ENCODE measurements around the gene GPR108.

GPR108 gene

DNA sequence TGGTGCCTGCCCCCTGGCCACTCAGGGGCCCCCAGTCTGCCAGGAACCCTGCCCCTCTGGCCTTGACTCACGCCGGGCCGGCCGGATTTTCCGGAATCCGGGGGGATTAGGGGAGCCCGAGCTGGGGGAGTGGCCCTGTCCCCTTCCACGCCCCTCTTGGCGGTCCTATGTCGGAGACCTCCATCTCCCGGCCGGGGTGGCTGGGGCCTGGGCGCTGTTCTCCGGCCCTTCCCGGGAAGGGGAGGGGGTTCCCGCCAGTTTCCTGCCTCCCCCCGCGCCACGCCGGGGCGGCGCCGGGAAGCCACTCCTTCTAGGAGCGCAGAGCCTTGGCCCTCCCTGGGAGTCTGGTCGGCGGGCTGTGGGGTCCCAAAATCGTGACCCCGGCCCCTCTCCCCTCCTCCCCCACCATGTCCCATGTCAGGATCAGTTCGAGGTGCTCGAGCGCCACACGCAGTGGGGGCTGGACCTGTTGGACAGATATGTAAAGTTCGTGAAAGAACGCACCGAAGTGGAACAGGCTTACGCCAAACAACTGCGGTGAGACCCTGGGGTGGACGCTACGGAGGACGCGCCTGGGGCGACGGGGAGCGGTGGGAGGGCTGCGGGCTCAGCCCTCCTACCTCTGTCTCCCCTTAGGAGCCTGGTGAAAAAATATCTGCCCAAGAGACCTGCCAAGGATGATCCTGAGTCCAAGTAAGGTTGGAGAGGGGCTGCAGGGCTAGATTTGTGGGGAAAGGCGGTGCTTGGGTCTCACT lies 3.4 kb upstream of the GPR108 start:
- Histone ChIP-seq H3K27me3 (ENCODE audit: control insufficient read depth, insufficient read depth, low read length) (no peaks in the 10 kb centered on the region), H3K36me3 (ENCODE audit: insufficient read depth, low read length) (peaks cover 20% of the 10 kb centered on the region), H3K4me2 (ENCODE audit: low read length) (peak overlapping the region; percentile 89), H3K9me3 (replicated peaks; ENCODE audit: low read length) (no peaks in the 10 kb centered on the region), H3K4me1 (ENCODE audit: control insufficient read depth, insufficient read depth, low read length) (peaks cover 50% of the 10 kb centered on the region), H3K9ac (ENCODE audit: low read depth, low read length) (peak overlapping the region; percentile 85), H3K4me3 (ENCODE audit: low read length) (peak overlapping the region; percentile 88)

DNA sequence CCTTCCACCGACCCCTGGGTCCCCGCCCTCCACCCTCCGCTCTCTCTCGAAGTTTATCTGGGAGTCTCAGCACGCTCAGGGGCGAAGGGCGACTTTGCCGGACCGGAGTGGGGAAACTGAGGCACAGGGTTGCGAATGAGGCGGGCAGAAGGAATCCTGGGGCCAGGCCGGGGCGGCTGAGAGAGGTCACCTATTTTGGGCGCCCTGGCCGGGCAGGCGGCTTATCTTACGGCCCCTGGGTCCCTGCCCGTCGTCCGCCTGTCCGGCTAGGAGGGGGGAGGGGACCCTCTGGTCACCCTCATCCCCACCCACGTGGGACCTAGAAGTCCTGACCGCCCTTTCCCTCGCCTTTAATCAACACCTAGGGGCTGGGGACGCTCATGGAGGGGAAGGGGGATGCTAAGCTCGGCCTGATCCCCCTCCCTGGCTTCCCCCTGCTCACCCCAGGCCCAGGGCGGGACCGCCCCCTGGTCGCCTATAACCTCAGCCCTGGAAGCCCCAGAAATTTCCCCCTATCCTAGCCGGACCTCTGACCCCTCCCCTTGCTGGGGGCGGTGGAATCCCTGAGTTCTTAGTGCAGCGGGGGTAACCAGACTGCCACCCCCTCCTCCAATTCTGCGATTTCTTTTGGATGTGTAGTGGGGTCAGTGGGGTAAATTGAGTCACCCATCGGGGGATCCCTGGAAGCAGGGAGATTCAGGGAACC lies 2.7 kb upstream of the GPR108 start:
- Histone ChIP-seq H3K9me3 (replicated peaks; ENCODE audit: low read length) (no peaks in the 10 kb centered on the region), H3K36me3 (ENCODE audit: insufficient read depth, low read length) (peaks cover 17% of the 10 kb centered on the region), H3K4me3 (ENCODE audit: low read length) (peak overlapping the region; percentile 88), H3K4me1 (ENCODE audit: control insufficient read depth, insufficient read depth, low read length) (peaks cover 49% of the 10 kb centered on the region), H3K27me3 (ENCODE audit: control insufficient read depth, insufficient read depth, low read length) (no peaks in the 10 kb centered on the region), H3K9ac (ENCODE audit: low read depth, low read length) (peak overlapping the region; percentile 85), H3K4me2 (ENCODE audit: low read length) (peak overlapping the region; percentile 89)

DNA sequence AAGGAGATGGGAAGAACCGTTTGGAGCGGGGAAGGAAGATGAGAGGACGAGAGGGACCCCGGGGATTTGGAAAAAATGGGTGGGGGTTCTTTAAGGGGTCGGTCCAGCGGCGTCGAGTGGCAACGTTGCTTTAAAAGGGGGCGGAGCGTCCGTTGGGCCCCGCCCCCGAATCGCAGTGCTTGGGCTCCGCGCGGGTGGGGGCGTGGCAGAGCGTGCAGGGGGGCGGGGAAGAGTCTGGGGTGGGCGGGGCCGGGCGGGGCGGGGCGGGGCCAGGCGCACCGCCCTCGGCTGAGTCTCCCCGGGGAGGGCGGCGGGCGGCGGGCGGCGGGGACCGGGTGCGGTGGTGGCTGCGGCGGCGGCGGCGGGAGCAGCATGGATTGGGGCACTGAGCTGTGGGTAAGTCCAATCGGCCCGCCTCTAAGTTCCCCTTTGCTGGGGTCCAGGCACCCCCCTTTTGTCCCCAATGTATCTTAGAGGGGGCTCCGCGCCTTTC lies 2.1 kb upstream of the GPR108 start, which contains the start of gene TRIP10:
TSS of gene TRIP10 (plus strand) at position 291 of the 493 bp plus-strand sequence. CDS start at position 373, 82 bp downstream.
- H3K4me1 ChIP-seq (ENCODE audit: control insufficient read depth, insufficient read depth, low read length): peaks cover 43% of the 10 kb centered on the region
- no peaks in the 10 kb centered on the region for H3K9me3 ChIP-seq (replicated peaks; ENCODE audit: low read length)
- H3K4me2 ChIP-seq (ENCODE audit: low read length): peak within 1 kb of the TSS; percentile 89
- peaks cover 17% of the 10 kb centered on the region for H3K36me3 ChIP-seq (ENCODE audit: insufficient read depth, low read length)
- H3K27me3 ChIP-seq (ENCODE audit: control insufficient read depth, insufficient read depth, low read length): no peaks in the 10 kb centered on the region
- H3K9ac ChIP-seq (ENCODE audit: low read depth, low read length): peak within 1 kb of the TSS; percentile 85
- H3K4me3 ChIP-seq (ENCODE audit: low read length): peak within 1 kb of the TSS; percentile 88

GRCh38 chr19:6738787-6739389 lies 1.5 kb upstream of the GPR108 start:
- peaks cover 11% of the 10 kb centered on the region for H3K36me3 ChIP-seq (ENCODE audit: insufficient read depth, low read length)
- H3K4me2 ChIP-seq (ENCODE audit: low read length): peak overlapping the region; percentile 80
- H3K27me3 ChIP-seq (ENCODE audit: control insufficient read depth, insufficient read depth, low read length): no peaks in the 10 kb centered on the region
- H3K9ac ChIP-seq (ENCODE audit: low read depth, low read length): peak overlapping the region; percentile 69
- H3K4me3 ChIP-seq (ENCODE audit: low read length): peak overlapping the region; percentile 61
- peaks cover 37% of the 10 kb centered on the region for H3K4me1 ChIP-seq (ENCODE audit: control insufficient read depth, insufficient read depth, low read length)
- H3K9me3 ChIP-seq (replicated peaks; ENCODE audit: low read length): no peaks in the 10 kb centered on the region

DNA sequence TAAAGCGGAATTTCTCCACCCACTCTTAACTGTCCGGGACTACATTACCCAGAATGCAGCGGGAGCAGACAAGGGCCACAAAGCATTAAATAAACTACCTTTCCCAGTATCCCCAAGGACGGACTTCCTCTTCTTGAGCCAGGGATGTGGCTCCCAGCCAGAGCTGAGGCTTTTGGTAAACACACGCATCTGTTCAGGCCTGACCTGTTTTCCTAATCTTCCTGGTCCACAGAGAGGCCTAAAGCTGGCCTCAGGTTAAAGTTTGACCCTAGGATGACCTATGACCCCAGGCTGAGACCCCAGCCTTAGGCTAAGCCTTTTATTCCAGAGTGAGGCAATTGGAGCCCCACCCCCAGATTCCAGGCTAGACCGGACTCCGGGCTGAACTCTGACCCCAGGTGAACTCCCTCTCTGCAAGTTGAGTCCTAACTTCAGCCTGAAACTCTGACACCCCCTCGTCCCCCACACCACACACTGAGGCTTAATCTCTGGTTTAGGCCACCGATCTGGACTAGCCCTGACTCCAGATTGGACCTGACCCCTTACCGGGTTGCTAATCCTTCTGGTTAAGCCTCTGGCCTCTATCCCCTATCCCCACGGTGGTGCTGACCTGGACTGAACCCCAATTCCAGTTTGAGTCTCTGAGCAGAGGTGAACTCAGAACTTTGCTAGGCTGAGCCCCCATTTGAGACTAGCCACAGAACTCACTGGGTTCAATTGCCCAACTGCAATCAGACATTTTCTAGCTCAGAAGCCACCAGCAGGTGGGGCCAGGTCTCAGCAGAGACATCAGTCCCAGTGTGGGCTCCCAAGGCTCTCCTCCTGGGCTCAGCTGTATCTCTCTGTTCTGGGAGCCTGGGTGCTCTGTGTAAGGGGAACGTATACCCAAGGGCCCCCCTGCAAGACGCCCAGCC lies 750 bp upstream of the GPR108 start:
- H3K27me3 ChIP-seq (ENCODE audit: control insufficient read depth, insufficient read depth, low read length): no peaks in the 10 kb centered on the region
- no peaks in the 10 kb centered on the region for H3K9me3 ChIP-seq (replicated peaks; ENCODE audit: low read length)
- peak overlapping the region; percentile 80 for H3K4me2 ChIP-seq (ENCODE audit: low read length)
- peaks cover 9% of the 10 kb centered on the region for H3K36me3 ChIP-seq (ENCODE audit: insufficient read depth, low read length)
- peak overlapping the region; percentile 69 for H3K9ac ChIP-seq (ENCODE audit: low read depth, low read length)
- peak overlapping the region; percentile 61 for H3K4me3 ChIP-seq (ENCODE audit: low read length)
- H3K4me1 ChIP-seq (ENCODE audit: control insufficient read depth, insufficient read depth, low read length): peaks cover 33% of the 10 kb centered on the region

GRCh38 chr19:6736917-6737283 lies 480 bp downstream of the GPR108 start:
- Histone ChIP-seq H3K36me3 (ENCODE audit: insufficient read depth, low read length) (peaks cover 16% of the 10 kb centered on the region), H3K9ac (ENCODE audit: low read depth, low read length) (peak overlapping the region; percentile 92), H3K4me1 (ENCODE audit: control insufficient read depth, insufficient read depth, low read length) (peaks cover 33% of the 10 kb centered on the region), H3K4me2 (ENCODE audit: low read length) (peak overlapping the region; percentile 94), H3K4me3 (ENCODE audit: low read length) (peak overlapping the region; percentile 81), H3K9me3 (replicated peaks; ENCODE audit: low read length) (no peaks in the 10 kb centered on the region), H3K27me3 (ENCODE audit: control insufficient read depth, insufficient read depth, low read length) (no peaks in the 10 kb centered on the region)

GRCh38 chr19:6736169-6736916 lies 1.0 kb downstream of the GPR108 start:
- peak overlapping the region; percentile 94 for H3K4me2 ChIP-seq (ENCODE audit: low read length)
- no peaks in the 10 kb centered on the region for H3K9me3 ChIP-seq (replicated peaks; ENCODE audit: low read length)
- H3K36me3 ChIP-seq (ENCODE audit: insufficient read depth, low read length): peaks cover 19% of the 10 kb centered on the region
- peaks cover 30% of the 10 kb centered on the region for H3K4me1 ChIP-seq (ENCODE audit: control insufficient read depth, insufficient read depth, low read length)
- H3K9ac ChIP-seq (ENCODE audit: low read depth, low read length): peak overlapping the region; percentile 92
- H3K27me3 ChIP-seq (ENCODE audit: control insufficient read depth, insufficient read depth, low read length): no peaks in the 10 kb centered on the region
- peak overlapping the region; percentile 81 for H3K4me3 ChIP-seq (ENCODE audit: low read length)

GRCh38 chr19:6735181-6735911 lies 2.0 kb downstream of the GPR108 start:
- Histone ChIP-seq H3K27me3 (ENCODE audit: control insufficient read depth, insufficient read depth, low read length) (no peaks in the 10 kb centered on the region), H3K36me3 (ENCODE audit: insufficient read depth, low read length) (peaks cover 19% of the 10 kb centered on the region), H3K4me2 (ENCODE audit: low read length) (peak overlapping the region; percentile 94), H3K4me1 (ENCODE audit: control insufficient read depth, insufficient read depth, low read length) (peaks cover 26% of the 10 kb centered on the region), H3K9ac (ENCODE audit: low read depth, low read length) (peak overlapping the region; percentile 92), H3K9me3 (replicated peaks; ENCODE audit: low read length) (no peaks in the 10 kb centered on the region), H3K4me3 (ENCODE audit: low read length) (peak overlapping the region; percentile 81)

GRCh38 chr19:6734096-6734696 lies 3.2 kb downstream of the GPR108 start:
- no peak overlapping the region for H3K4me3 ChIP-seq (ENCODE audit: low read length)
- H3K9me3 ChIP-seq (replicated peaks; ENCODE audit: low read length): no peaks in the 10 kb centered on the region
- peaks cover 25% of the 10 kb centered on the region for H3K4me1 ChIP-seq (ENCODE audit: control insufficient read depth, insufficient read depth, low read length)
- peaks cover 19% of the 10 kb centered on the region for H3K36me3 ChIP-seq (ENCODE audit: insufficient read depth, low read length)
- H3K4me2 ChIP-seq (ENCODE audit: low read length): no peak overlapping the region
- H3K27me3 ChIP-seq (ENCODE audit: control insufficient read depth, insufficient read depth, low read length): no peaks in the 10 kb centered on the region
- no peak overlapping the region for H3K9ac ChIP-seq (ENCODE audit: low read depth, low read length)
